Measurements from ENCODE around the gene TMEM151B. TPM values are rescaled to one million over a fixed set of nuclear protein-coding genes. Genes with fewer than 3 reads are reported as not detected.
A peak's percentile ranks its signal among the peaks of the same experiment; 100 is the strongest.

The TMEM151B gene
- polyA plus RNA-seq, 2 of the 4 experiments (the other 2 are of a cell fraction) = 0.01 TPM; not detected in 1

- CTCF ChIA-PET = interaction anchor here (0.6 to 7.2 kb wide), 19 partner anchors 9 to 240 kb away, joined by 3 to 181 read pairs (median 5); partner anchors contain the start of genes AARS2, NFKBIE and TMEM151B
- DNase-seq (ENCODE audit: low read depth in 1 of 2, low spot score in 1 of 2) (peak in 1 of 2 experiments; percentile 22), ATAC-seq (peak; percentile 51 to 62; a peak in 3 of 6 replicates), FAIRE-seq (no peak)
- no peaks in the 10 kb centered on the region for H3K9me3 ChIP-seq
- TF ChIP-seq HOXB13 (CRISPR knock-in tag; IDR thresholded peaks at IDR 0.05; ENCODE audit: low read depth) (no peak), EHF (CRISPR knock-in tag; IDR thresholded peaks at IDR 0.05) (no peak), NFE2L2 (conservative IDR thresholded peaks at IDR 0.05; ENCODE audit: low read length) (no peak), MAX (IDR thresholded peaks at IDR 0.05) (no peak), ZNF302 (CRISPR knock-in tag; IDR thresholded peaks at IDR 0.05) (no peak)
- POLR2A ChIA-PET = no interaction called here
- no peaks in the 10 kb centered on the region for H3K4me1 ChIP-seq
- H3K4me3 ChIP-seq = no peak overlapping the region
- 24% methylated on average over 4 of the region's 7 CpGs for WGBS (ENCODE audit: missing lambda C conversion rate)
- no peak overlapping the region for H3K4me2 ChIP-seq
- no peak overlapping the region for H3K27ac ChIP-seq
Measured at GRCh38 chr6:44339763-44340625, 69.7 kb downstream of the TMEM151B start.

- ChIA-PET POLR2A (no interaction called here), CTCF (interaction anchor here (0.7 to 4.6 kb wide), 3 partner anchors 46 to 74 kb away, joined by 3 to 21 read pairs (median 3); partner anchors contain the start of gene CDC5L)
- DNase-seq (ENCODE audit: low read depth in 1 of 2, low spot score in 1 of 2) (no peak), ATAC-seq (no peak), FAIRE-seq (no peak)
- Histone ChIP-seq H3K27ac (no peak overlapping the region), H3K4me1 (no peaks in the 10 kb centered on the region), H3K9me3 (no peaks in the 10 kb centered on the region), H3K4me3 (no peak overlapping the region), H3K4me2 (no peak overlapping the region)
- 47% methylated on average over 8 of the region's 8 CpGs for WGBS (ENCODE audit: missing lambda C conversion rate)
- TF ChIP-seq JUN (IDR thresholded peaks at IDR 0.05) (no peak), HDAC2 (IDR thresholded peaks at IDR 0.05) (no peak), RCOR1 (IDR thresholded peaks at IDR 0.05; ENCODE audit: low read depth, low read length) (no peak), PHF8 (IDR thresholded peaks at IDR 0.05; ENCODE audit: borderline replicate concordance, low read depth) (no peak), MYC (IDR thresholded peaks at IDR 0.05; ENCODE audit: borderline replicate concordance, low read length) (no peak), CBX2 (IDR thresholded peaks at IDR 0.05; ENCODE audit: borderline replicate concordance, low read depth) (no peak), REST (IDR thresholded peaks at IDR 0.05) (no peak), RARB (CRISPR knock-in tag; IDR thresholded peaks at IDR 0.05) (no peak), RNF2 (IDR thresholded peaks at IDR 0.05; ENCODE audit: borderline replicate concordance, low read depth) (no peak), CHD2 (IDR thresholded peaks at IDR 0.05; ENCODE audit: low read length, partially characterized antibody) (no peak), JUNB (IDR thresholded peaks at IDR 0.05) (no peak), ELK1 (IDR thresholded peaks at IDR 0.05; ENCODE audit: low read depth, low read length) (no peak), CTCF (IDR thresholded peaks at IDR 0.05) (no peak), MAFK (IDR thresholded peaks at IDR 0.05; ENCODE audit: partially characterized antibody) (no peak), EHF (CRISPR knock-in tag; IDR thresholded peaks at IDR 0.05) (no peak), GATA3 (IDR thresholded peaks at IDR 0.05; ENCODE audit: borderline replicate concordance) (no peak), FOSL2 (IDR thresholded peaks at IDR 0.05) (no peak), FOSL2 (CRISPR knock-in tag; IDR thresholded peaks at IDR 0.05) (no peak), CBX8 (IDR thresholded peaks at IDR 0.05) (no peak), SMC3 (IDR thresholded peaks at IDR 0.05) (no peak), EHMT2 (IDR thresholded peaks at IDR 0.05; ENCODE audit: low read depth) (no peak)
Measured at GRCh38 chr6:44341095-44341890, 71.0 kb downstream of the TMEM151B start.
